ENCODE results near the gene ALPI. TPM values are rescaled to one million over a fixed set of nuclear protein-coding genes. Genes with fewer than 3 reads are reported as not detected.

The ALPI gene
- total and polyA plus RNA-seq, 2 donors (not counting 1 experiment from before 2014, with no cell fraction given) = not detected

GRCh38 chr2:232434091-232434490, 21.9 kb upstream of the ALPI start:
- Histone ChIP-seq H3K27me3 (replicated peaks in 1 of 4; ENCODE audit: control extremely low read depth in 1 of 4, control insufficient read depth in 3 of 4, insufficient read depth in 4 of 4, low read length in 3 of 4) (no peaks in the 10 kb centered on the region), H3K9me3 (ENCODE audit: control extremely low read depth in 1 of 3, control insufficient read depth in 2 of 3, insufficient read depth in 1 of 3, low read length in 2 of 3) (no peaks in the 10 kb centered on the region), H3K9ac (ENCODE audit: low read length) (no peak overlapping the region), H3K79me2 (ENCODE audit: control insufficient read depth, insufficient read depth, low read length) (no peaks in the 10 kb centered on the region), H3K4me3 (ENCODE audit: control extremely low read depth in 1 of 5, extremely low read depth in 1 of 5, insufficient read depth in 1 of 5, low read depth in 2 of 5, low read length in 4 of 5) (no peak overlapping the region), H3K36me3 (replicated peaks in 1 of 2; ENCODE audit: control extremely low read depth in 1 of 2, control insufficient read depth in 1 of 2, extremely low read depth in 1 of 2, insufficient read depth in 2 of 2, low read length in 1 of 2) (no peaks in the 10 kb centered on the region), H3K4me1 (ENCODE audit: control insufficient read depth in 2 of 2, insufficient read depth in 2 of 2, low read length in 2 of 2) (no peaks in the 10 kb centered on the region), H3K4me2 (replicated peaks; ENCODE audit: low read depth, low read length, poor library complexity, severe bottlenecking) (no peak overlapping the region), H2AFZ (ENCODE audit: insufficient read depth, low read depth, low read length, poor library complexity, severe bottlenecking) (no peak overlapping the region), H3K27ac (ENCODE audit: low read length in 2 of 2) (no peak overlapping the region), H4K20me1 (ENCODE audit: control insufficient read depth, insufficient read depth, low read length, poor library complexity, severe bottlenecking) (no peaks in the 10 kb centered on the region)
- no peak for TF ChIP-seq CTCF (IDR thresholded peaks at IDR 0.05)
- no peak for TF ChIP-seq EZH2 (IDR thresholded peaks at IDR 0.05; ENCODE audit: borderline replicate concordance, insufficient read depth, low read depth, low read length, poor library complexity, severe bottlenecking)
- no peaks in the 10 kb centered on the region for H3K27me3 Mint-ChIP-seq
- POLR2A ChIA-PET = no interaction called here
- H3K4me1 Mint-ChIP-seq = no peaks in the 10 kb centered on the region
- CTCF ChIA-PET = interaction anchor here (0.9 kb wide), 1 partner anchor 144 kb away, joined by 3 read pairs; no protein-coding TSS in a partner anchor
- intact Hi-C loops (cut with micrococcal nuclease) = no loop called here
- no peak for ATAC-seq (ENCODE audit: low read depth)
- no peak overlapping the region for H3K4me3 Mint-ChIP-seq
- WGBS (ENCODE audit: insufficient coverage) = 89% methylated on average over 9 of the region's 9 CpGs
- no peak for DNase-seq
- H3K9me3 Mint-ChIP-seq (ENCODE audit: insufficient read depth) = no peaks in the 10 kb centered on the region
- H3K27ac Mint-ChIP-seq = no peak overlapping the region

- ChIA-PET POLR2A (no interaction called here), CTCF (interaction anchor here (0.9 kb wide), 2 partner anchors 9 to 144 kb away, joined by 3 read pairs; no protein-coding TSS in a partner anchor)
- H3K27ac ChIP-seq (ENCODE audit: low read length in 2 of 2) = no peak overlapping the region
- Mint-ChIP-seq H3K27me3 (no peaks in the 10 kb centered on the region), H3K4me3 (no peak overlapping the region), H3K27ac (no peak overlapping the region), H3K4me1 (no peaks in the 10 kb centered on the region), H3K9me3 (ENCODE audit: insufficient read depth) (no peaks in the 10 kb centered on the region)
- no peak overlapping the region for H3K4me3 ChIP-seq (ENCODE audit: control extremely low read depth in 1 of 5, extremely low read depth in 1 of 5, insufficient read depth in 1 of 5, low read depth in 2 of 5, low read length in 4 of 5)
- no peaks in the 10 kb centered on the region for H3K36me3 ChIP-seq (replicated peaks in 1 of 2; ENCODE audit: control extremely low read depth in 1 of 2, control insufficient read depth in 1 of 2, extremely low read depth in 1 of 2, insufficient read depth in 2 of 2, low read length in 1 of 2)
- DNase-seq (no peak), ATAC-seq (ENCODE audit: low read depth) (no peak)
- intact Hi-C loops (cut with micrococcal nuclease) = no loop called here
- 92% methylated on average over 12 of the region's 12 CpGs for WGBS (ENCODE audit: insufficient coverage)
- no peaks in the 10 kb centered on the region for H3K79me2 ChIP-seq (ENCODE audit: control insufficient read depth, insufficient read depth, low read length)
- no peak overlapping the region for H3K4me2 ChIP-seq (replicated peaks; ENCODE audit: low read depth, low read length, poor library complexity, severe bottlenecking)
- H2AFZ ChIP-seq (ENCODE audit: insufficient read depth, low read depth, low read length, poor library complexity, severe bottlenecking) = no peak overlapping the region
- no peaks in the 10 kb centered on the region for H3K9me3 ChIP-seq (ENCODE audit: control extremely low read depth in 1 of 3, control insufficient read depth in 2 of 3, insufficient read depth in 1 of 3, low read length in 2 of 3)
- no peaks in the 10 kb centered on the region for H3K27me3 ChIP-seq (replicated peaks in 1 of 4; ENCODE audit: control extremely low read depth in 1 of 4, control insufficient read depth in 3 of 4, insufficient read depth in 4 of 4, low read length in 3 of 4)
- H3K9ac ChIP-seq (ENCODE audit: low read length) = no peak overlapping the region
- TF ChIP-seq CTCF (IDR thresholded peaks at IDR 0.05) = no peak
- no peak for TF ChIP-seq EZH2 (IDR thresholded peaks at IDR 0.05; ENCODE audit: borderline replicate concordance, insufficient read depth, low read depth, low read length, poor library complexity, severe bottlenecking)
- no peaks in the 10 kb centered on the region for H4K20me1 ChIP-seq (ENCODE audit: control insufficient read depth, insufficient read depth, low read length, poor library complexity, severe bottlenecking)
- H3K4me1 ChIP-seq (ENCODE audit: control insufficient read depth in 2 of 2, insufficient read depth in 2 of 2, low read length in 2 of 2) = no peaks in the 10 kb centered on the region
These were observed 21.2 kb upstream of the ALPI start for GRCh38 chr2:232434563-232435374.

Measured in B cell (primary cell).